ENCODE measurements around the gene PPP1R14C.

DNA sequence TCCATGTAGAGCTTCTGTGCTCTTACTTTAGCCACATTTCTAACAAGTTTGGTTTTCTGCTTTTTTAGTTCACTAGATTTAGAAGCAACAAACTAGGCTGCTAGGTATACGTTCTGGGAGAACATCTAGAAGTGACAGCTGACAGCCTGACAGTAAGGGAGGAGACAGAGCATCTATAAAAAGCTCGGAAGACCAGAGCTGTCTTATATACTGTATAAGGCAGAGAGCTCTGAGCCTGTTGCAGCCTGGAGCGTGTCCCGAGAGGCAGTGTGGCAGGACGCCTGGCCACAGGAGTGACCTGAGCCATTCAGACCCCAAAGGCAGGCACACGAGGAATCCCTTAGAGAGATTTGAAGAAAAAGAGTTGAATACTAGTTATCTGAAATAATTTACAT, 24.6 kb downstream of the PPP1R14C start:
- TF ChIP-seq EP300 (IDR thresholded peaks at IDR 0.05) (no peak), POLR2AphosphoS5 (IDR thresholded peaks at IDR 0.05) (no peak)
- TF ChIP-seq, protein P1, sequence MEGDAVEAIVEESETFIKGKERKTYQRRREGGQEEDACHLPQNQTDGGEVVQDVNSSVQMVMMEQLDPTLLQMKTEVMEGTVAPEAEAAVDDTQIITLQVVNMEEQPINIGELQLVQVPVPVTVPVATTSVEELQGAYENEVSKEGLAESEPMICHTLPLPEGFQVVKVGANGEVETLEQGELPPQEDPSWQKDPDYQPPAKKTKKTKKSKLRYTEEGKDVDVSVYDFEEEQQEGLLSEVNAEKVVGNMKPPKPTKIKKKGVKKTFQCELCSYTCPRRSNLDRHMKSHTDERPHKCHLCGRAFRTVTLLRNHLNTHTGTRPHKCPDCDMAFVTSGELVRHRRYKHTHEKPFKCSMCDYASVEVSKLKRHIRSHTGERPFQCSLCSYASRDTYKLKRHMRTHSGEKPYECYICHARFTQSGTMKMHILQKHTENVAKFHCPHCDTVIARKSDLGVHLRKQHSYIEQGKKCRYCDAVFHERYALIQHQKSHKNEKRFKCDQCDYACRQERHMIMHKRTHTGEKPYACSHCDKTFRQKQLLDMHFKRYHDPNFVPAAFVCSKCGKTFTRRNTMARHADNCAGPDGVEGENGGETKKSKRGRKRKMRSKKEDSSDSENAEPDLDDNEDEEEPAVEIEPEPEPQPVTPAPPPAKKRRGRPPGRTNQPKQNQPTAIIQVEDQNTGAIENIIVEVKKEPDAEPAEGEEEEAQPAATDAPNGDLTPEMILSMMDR (IDR thresholded peaks at IDR 0.05) = no peak
